GM21529 (cell line): ENCODE results near the gene RNF103.

Source experiments
- ATAC-seq: cut with Tn5 transposase; IDR thresholded peaks from one replicate; pipeline ENCODE4 v1.9.1; 2021; ENCODE audit not compliant: unreplicated experiment

The RNF103 gene

DNA sequence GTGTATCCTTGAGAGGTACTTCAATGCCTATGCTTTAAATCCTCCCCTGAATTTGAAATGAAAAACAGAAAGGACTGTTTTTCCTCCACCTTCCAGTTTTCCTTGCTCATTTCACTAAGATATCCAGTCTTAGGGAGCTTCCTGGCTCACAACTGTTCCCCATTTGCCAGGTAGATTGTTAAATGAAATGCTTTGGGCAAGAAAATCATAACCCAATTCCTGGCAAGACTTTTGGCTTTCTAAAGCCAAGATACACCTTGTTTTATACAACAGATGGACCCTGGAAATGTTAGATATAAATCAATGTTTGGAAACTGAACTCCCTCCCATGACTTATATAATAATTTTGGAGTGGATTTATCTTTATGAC, 56.9 kb downstream of the RNF103 start:
- no peak for ATAC-seq

DNA sequence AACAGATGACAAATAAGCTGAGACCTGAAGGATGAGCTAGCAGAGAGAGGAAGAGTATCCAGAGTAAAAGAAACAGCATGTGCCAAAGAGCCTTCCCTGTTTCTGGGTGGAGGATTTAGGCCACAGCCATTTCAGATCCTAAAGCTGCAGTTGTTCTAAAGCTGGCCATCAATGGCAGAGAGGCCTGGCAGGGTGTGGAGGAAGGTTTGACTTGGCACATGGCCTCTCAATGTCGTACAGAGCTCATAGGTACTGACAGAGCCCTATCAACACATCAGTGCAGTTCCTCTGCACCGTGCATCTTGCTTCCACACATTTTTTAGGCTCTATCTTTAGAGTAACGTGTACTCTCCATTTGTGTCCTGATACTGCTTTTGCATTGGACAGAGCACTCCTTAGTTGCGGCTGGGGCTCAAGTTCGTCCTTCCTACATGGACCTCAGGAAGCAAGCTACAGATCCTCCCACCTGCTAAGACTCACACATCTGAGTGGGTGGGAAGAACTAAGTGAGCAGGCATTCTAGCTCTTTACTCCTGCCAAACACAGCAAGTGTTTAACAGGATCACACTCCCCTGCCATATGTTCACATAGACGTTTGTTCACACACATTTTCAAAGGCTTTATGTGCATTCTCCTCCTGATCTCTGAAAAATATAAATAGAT, 57.4 kb downstream of the RNF103 start:
- no peak for ATAC-seq

DNA sequence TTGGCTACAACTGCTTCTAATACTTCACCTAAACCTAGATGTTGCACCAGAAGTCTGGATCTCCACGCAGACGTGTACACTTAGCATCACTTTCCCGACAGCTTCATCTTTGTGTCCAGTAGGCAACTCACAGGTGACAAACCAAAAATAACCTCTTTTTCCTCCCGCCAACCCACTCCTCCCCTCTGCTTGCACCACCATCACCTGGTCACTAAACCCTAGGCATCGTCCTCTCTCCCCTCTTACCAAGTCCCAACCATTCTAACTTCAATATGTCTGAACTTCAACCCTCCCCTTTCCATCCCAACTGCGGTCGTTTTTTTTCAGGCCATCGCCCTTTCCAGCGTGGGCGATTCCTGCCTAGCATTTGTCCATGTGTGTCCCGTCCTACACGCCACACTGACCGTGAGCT, 60.0 kb downstream of the RNF103 start:
- ATAC-seq: no peak

DNA sequence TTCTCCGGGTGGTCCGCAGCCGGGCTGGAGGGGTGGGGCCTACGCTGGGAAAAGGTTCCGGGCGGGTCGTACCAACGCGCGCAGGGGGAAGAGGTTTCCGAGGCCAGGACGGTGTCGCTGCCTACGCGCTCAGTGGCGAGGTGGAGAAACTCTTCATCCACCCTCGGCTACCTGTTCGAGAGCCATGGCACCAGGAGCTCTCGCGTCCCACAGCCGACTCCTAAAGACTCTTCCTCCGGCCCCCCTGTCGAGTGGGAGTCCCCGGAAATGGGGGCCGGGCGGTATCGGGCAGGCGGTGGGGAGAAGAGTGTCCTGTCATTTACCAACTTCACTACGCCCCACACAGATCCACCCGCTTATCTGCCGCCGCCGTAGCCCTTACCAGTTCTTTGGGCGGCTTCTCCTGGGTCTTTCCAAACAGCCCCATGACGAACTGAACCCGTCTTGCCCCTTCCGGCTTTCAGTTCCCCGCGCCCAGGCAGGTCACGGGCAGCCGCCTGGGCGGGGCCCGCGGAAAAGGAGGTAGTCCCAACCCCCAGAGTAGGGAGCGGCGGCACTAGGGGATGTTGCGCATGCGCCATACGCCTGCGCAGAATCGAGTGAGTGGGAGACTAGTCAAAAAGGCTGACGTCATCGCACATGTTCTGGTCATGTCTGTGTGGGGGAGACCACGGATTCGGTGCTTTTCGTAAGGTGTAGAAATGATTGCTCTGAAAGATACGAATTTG, 60.6 kb downstream of the RNF103 start, which contains the start of gene CHMP3:
Gene CHMP3, minus strand, starts transcription at position 522 of the 728 bp plus-strand sequence. Its CDS starts 95 bp downstream, at position 427.
- peak; percentile 86 for ATAC-seq

DNA sequence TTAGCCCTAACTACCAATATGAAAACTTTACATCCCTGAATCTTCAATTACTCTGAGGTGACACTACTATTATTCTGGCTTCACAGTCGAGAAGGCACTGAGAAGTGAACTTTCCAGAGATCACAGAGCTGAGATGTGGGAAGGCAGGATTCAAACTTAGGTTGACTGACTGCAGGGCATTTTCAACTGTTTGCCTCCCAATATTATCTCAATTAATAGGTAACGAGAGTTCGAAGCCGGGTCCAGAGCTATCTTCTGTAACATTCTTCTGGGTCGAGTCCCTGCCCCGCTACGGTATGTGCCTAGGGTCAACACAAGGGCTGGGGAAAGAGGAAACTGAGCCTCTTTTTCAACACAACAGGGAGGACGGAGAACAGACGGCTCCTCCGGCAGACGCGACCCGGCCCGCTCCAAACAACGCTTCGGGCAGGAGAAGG, 61.2 kb downstream of the RNF103 start:
- no peak for ATAC-seq

DNA sequence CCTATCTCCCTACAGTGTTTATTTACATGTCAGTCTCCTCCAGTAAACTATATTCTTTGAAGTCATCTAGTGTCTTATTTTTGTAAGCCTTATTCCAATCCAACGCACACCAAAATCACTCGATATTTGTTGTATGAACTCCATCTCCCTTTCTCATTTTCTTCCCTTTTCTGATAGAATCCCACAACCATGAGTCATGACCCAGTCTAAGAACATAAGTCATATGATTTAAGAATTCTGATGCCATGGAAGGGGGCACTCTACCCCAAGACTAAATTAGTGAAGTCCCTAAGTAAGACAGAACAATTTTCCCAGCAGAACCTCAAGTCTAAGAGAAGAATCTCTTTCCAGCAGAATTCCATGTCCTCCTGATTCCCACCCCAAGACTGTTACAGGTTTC, 65.8 kb downstream of the RNF103 start:
- no peak for ATAC-seq

DNA sequence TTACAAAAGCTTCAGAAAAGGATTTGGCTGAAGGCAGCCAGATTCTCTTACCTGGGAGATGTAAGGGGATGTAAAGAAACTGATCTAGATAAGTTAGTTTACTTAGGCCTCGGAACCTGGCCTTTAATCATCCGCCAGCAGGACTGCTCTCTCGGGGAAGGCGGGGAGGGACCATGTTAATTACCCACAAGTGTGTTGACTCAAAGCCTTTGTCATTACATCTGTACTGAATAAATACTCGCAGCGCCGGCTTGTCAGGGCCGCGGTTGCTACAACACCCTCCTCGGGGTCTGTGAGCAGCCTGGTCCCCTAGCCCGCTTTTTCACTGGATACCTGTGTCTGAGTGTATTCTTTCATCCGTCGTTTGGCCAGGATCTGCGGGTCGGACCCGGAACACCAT, 67.2 kb downstream of the RNF103 start:
- ATAC-seq: no peak
